ENCODE results near the gene MEF2C. TPM values are rescaled to one million over a fixed set of nuclear protein-coding genes. Genes with fewer than 3 reads are reported as not detected.

The MEF2C gene
- total and polyA plus RNA-seq, 2 of the 13 experiments (the other 11 are each of a cell fraction or from before 2014, with no cell fraction given): 0.02 TPM; not detected in 1

DNA sequence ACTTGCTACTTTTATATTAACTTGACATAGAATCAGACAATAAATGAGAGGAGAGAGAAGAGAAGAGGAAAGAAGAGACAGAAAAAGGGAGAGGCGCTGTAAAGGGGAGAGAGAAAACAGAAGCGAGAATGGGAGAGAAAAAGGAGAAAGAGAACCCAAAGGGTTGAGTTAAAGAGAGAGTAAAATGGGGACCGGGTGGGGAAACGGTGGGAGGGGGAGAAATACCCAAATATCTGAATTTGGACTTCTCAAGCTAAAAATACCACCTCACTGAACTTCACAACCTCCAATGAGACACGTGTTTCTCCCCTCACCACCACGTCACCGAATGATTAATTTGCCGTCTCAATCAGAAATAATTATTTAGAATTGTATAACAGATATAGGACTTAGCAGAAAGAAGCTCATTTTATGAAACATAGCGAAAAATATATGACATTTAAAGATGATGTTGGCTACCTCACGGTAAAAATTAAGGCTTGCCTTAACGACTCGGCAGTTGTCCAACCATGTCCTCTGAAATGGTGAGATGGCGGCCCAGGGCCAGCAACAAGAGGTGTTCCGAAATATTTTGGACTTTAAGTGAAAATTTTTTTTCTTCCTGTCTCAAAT lies 204.1 kb downstream of the MEF2C start:
- FAIRE-seq (no peak), DNase-seq (ENCODE audit: low spot score) (no peak), ATAC-seq (no peak)
- Histone ChIP-seq H3K4me3 (replicated peaks in 1 of 3; ENCODE audit: insufficient read depth in 1 of 3, low read depth in 2 of 3, low read length in 3 of 3) (no peak overlapping the region), H3K27ac (ENCODE audit: extremely low read length, insufficient read depth, low read length) (no peak overlapping the region), H3K9me3 (ENCODE audit: low read length) (no peaks in the 10 kb centered on the region), H3K27me3 (ENCODE audit: control insufficient read depth in 1 of 2, insufficient read depth in 2 of 2, low read length in 2 of 2) (peaks cover 2 to 67% of the 10 kb centered on the region in 2 experiments; a peak in 4 of 5 replicates), H3K4me2 (ENCODE audit: low read depth, low read length) (no peak overlapping the region), H3K9ac (ENCODE audit: insufficient read depth, low read depth, low read length) (no peak overlapping the region), H2AFZ (ENCODE audit: low read length) (no peak overlapping the region), H4K20me1 (ENCODE audit: insufficient read depth, low read length) (no peaks in the 10 kb centered on the region), H3K4me1 (ENCODE audit: insufficient read depth, low read length) (no peaks in the 10 kb centered on the region), H3K79me2 (ENCODE audit: insufficient read depth, low read length) (no peaks in the 10 kb centered on the region), H3K36me3 (replicated peaks in 1 of 2; ENCODE audit: control insufficient read depth in 1 of 2, insufficient read depth in 2 of 2, low read length in 2 of 2) (no peaks in the 10 kb centered on the region)
- BruUV-seq (replicated peaks): no TSS peak
- ChIA-PET POLR2A (no interaction called here), CTCF (ENCODE audit: low intra/inter-chr PET ratio, low total read pairs) (interaction anchor here (3.3 kb wide), 1 partner anchor 897 kb away, joined by 28 read pairs; no protein-coding TSS in a partner anchor)
- in situ Hi-C loops (cut with HindIII; ENCODE audit: extremely low pct_ligation_motif_present, low pct_unique_long_range_greater_than_20kb) (loop anchor here (5.0 to 25.0 kb wide), 2 partner anchors 537 to 1267 kb away; partner anchors contain the start of gene CCNH), intact Hi-C loops (cut with micrococcal nuclease; ENCODE audit: unreplicated experiment) (no loop called here)
- TF ChIP-seq ZNF280B (CRISPR knock-in tag; IDR thresholded peaks at IDR 0.05; ENCODE audit: borderline replicate concordance) (no peak), ZNF292 (CRISPR knock-in tag; IDR thresholded peaks at IDR 0.05; ENCODE audit: borderline replicate concordance, low read depth) (no peak), ZNF670 (CRISPR knock-in tag; IDR thresholded peaks at IDR 0.05; ENCODE audit: borderline replicate concordance) (no peak), ZBTB44 (CRISPR knock-in tag; IDR thresholded peaks at IDR 0.05) (no peak), XRCC5 (optimal IDR thresholded peaks at IDR 0.05; ENCODE audit: low read length) (no peak)
- TF ChIP-seq, protein P1, sequence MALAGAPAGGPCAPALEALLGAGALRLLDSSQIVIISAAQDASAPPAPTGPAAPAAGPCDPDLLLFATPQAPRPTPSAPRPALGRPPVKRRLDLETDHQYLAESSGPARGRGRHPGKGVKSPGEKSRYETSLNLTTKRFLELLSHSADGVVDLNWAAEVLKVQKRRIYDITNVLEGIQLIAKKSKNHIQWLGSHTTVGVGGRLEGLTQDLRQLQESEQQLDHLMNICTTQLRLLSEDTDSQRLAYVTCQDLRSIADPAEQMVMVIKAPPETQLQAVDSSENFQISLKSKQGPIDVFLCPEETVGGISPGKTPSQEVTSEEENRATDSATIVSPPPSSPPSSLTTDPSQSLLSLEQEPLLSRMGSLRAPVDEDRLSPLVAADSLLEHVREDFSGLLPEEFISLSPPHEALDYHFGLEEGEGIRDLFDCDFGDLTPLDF (CRISPR knock-in tag; IDR thresholded peaks at IDR 0.05): no peak
- WGBS (ENCODE audit: low lambda C conversion rate): 43% methylated on average over 14 of the region's 14 CpGs
